SKM-1 (cell line): ENCODE results near the gene GPR52.

Experiments
- DNase-seq: peaks from one replicate; lab custom pipeline; 2025; ENCODE audit not compliant: unreplicated experiment; lab: John Stamatoyannopoulos, UW

GPR52 gene

DNA sequence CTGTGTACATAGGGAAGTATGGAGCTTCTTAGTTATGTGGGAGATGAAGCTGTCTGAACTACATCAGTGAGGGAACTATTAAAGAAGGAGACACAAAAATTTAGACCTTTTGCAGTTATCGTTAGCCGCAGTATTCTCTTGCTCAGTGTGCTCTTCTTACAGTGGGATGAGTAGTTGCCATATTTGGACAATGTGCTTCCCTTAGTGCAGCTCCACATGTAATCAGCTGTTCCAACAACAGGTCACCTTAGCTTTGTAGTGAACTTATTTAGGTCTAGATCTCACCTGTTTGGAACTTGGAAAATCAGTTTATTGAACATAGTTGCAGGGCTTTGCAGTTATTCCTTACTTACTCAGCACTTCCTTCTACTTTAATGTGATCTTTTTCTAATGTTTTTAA, 18.1 kb downstream of the GPR52 start:
- DNase-seq = no peak

- DNase-seq = no peak
These were observed 18.8 kb downstream of the GPR52 start for GRCh38 chr1:174466607-174467006.

DNA sequence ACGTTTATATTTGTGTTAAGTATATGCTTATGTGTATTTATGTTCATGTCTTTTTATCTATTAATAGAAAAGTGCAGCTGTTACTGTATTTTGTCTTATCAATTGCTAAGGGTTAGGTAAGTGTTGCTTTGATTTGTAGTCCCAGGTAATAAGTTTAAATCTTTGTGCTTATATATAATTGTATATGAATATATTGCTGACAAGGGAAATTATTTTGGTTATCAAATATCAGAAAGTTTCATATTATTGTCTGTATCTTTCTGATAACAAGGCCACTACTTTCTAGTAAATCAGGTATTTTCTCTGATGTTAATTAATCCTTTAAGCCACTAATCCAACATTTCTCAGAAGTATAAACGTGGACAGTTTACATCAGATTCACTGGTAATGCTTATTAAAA, 21.3 kb downstream of the GPR52 start:
- DNase-seq = no peak

- DNase-seq = no peak
These were observed 21.9 kb downstream of the GPR52 start for GRCh38 chr1:174469687-174470086.

GRCh38 chr1:174479281-174479680, 31.5 kb downstream of the GPR52 start:
- no peak for DNase-seq

- DNase-seq = no peak
These were observed 32.6 kb downstream of the GPR52 start for GRCh38 chr1:174480324-174480723.

DNA sequence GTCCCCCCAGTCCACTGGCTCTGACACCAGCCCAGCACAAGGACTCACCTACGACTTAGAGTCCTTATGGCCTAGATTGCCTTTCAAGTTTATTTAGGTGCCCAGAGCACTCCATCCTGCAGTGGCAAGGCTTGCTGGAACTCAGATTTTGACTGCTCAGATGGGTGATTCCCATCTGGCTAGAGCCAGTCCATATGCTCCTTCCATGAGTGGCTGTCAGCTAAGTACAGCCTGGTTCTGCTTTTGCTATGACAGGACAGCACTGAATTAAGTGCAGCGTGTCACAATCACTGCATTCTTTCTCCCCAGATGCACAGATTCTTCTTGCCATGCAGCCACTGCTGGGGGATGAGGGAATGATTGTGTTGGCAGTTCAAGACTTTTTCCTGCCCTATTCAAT, 43.8 kb downstream of the GPR52 start:
- DNase-seq = no peak

GRCh38 chr1:174497478-174497877, 49.7 kb downstream of the GPR52 start:
- DNase-seq = no peak
